ENCODE data around the gene SEC24A.
A peak's percentile ranks its signal among the peaks of the same experiment; 100 is the strongest.
"Not testable (repeated sequence)": the region's sequence is repeated elsewhere in the genome, so short reads cannot be mapped to it uniquely, and the experiment has no call there.

SEC24A gene

GRCh38 chr5:134649163-134649835 lies 714 bp downstream of the SEC24A start:
- no peak for DNase-seq (ENCODE audit: low read depth in 2 of 2)

- not testable (repeated sequence) for DNase-seq (ENCODE audit: low read depth in 2 of 2)
These were observed 2.1 kb downstream of the SEC24A start for GRCh38 chr5:134650660-134651059.

GRCh38 chr5:134651531-134651930 lies 2.9 kb downstream of the SEC24A start:
- no peak for DNase-seq (ENCODE audit: low read depth in 2 of 2)

- DNase-seq (ENCODE audit: low read depth in 2 of 2) = no peak
These were observed 8.1 kb downstream of the SEC24A start for GRCh38 chr5:134656690-134657089.

GRCh38 chr5:134659456-134659855 lies 10.9 kb downstream of the SEC24A start:
- DNase-seq (ENCODE audit: low read depth in 2 of 2) = no peak

GRCh38 chr5:134659922-134660321 lies 11.3 kb downstream of the SEC24A start:
- DNase-seq (ENCODE audit: low read depth in 2 of 2) = no peak

GRCh38 chr5:134662971-134663370 lies 14.4 kb downstream of the SEC24A start:
- no peak for DNase-seq (ENCODE audit: low read depth in 2 of 2)

GRCh38 chr5:134664448-134664847 lies 15.9 kb downstream of the SEC24A start:
- DNase-seq (ENCODE audit: low read depth in 2 of 2) = no peak

GRCh38 chr5:134673546-134673945 lies 25.0 kb downstream of the SEC24A start:
- DNase-seq (ENCODE audit: low read depth in 2 of 2) = not testable (repeated sequence)

- DNase-seq (ENCODE audit: low read depth in 2 of 2) = not testable (repeated sequence)
These were observed 28.8 kb downstream of the SEC24A start for GRCh38 chr5:134677357-134677756.

GRCh38 chr5:134690144-134690543 lies 41.6 kb downstream of the SEC24A start:
- not testable (repeated sequence) for DNase-seq (ENCODE audit: low read depth in 2 of 2)

- no peak for DNase-seq (ENCODE audit: low read depth in 2 of 2)
These were observed 44.1 kb downstream of the SEC24A start for GRCh38 chr5:134692722-134693121.

GRCh38 chr5:134708301-134708700 lies 59.7 kb downstream of the SEC24A start:
- no peak for DNase-seq (ENCODE audit: low read depth in 2 of 2)

GRCh38 chr5:134714120-134714519 lies 65.5 kb downstream of the SEC24A start:
- DNase-seq (ENCODE audit: low read depth in 2 of 2) = no peak

GRCh38 chr5:134714541-134714940 lies 66.0 kb downstream of the SEC24A start:
- no peak for DNase-seq (ENCODE audit: low read depth in 2 of 2)

- DNase-seq (ENCODE audit: low read depth in 2 of 2) = not testable (repeated sequence)
These were observed 66.9 kb downstream of the SEC24A start for GRCh38 chr5:134715466-134715865.

- DNase-seq (ENCODE audit: low read depth in 2 of 2) = no peak
These were observed 76.3 kb downstream of the SEC24A start for GRCh38 chr5:134724872-134725271.

- no peak for DNase-seq (ENCODE audit: low read depth in 2 of 2)
These were observed 84.2 kb downstream of the SEC24A start for GRCh38 chr5:134732819-134733218.

GRCh38 chr5:134735243-134735642 lies 86.7 kb downstream of the SEC24A start:
- DNase-seq (ENCODE audit: low read depth in 2 of 2) = no peak

- no peak for DNase-seq (ENCODE audit: low read depth in 2 of 2)
These were observed 87.7 kb downstream of the SEC24A start for GRCh38 chr5:134736173-134736812.

- peak; percentile 93 to 94 for DNase-seq (ENCODE audit: low read depth in 2 of 2)
These were observed 89.8 kb downstream of the SEC24A start, which contains the start of gene CAMLG for GRCh38 chr5:134738133-134738962. TSS of gene CAMLG (plus strand) at chr5:134738548. CDS start at chr5:134738621, 73 bp downstream.

- DNase-seq (ENCODE audit: low read depth in 2 of 2) = no peak
These were observed 90.5 kb downstream of the SEC24A start for GRCh38 chr5:134738963-134739661.

All from stimulated activated CD8-positive, alpha-beta memory T cell treated with anti-CD3 and anti-CD28 coated beads, Interleukin-7, amount 100 ng/mL, for 1 hour (primary cell).